ENCODE results near the gene ANKS3. TPM values are rescaled to one million over a fixed set of nuclear protein-coding genes. Genes with fewer than 3 reads are reported as not detected.

Gene ANKS3
- total and polyA plus RNA-seq, 2 of the 8 experiments (the other 6 are each of a cell fraction or from before 2014, with no cell fraction given): 15.5 to 23.9 TPM

DNA sequence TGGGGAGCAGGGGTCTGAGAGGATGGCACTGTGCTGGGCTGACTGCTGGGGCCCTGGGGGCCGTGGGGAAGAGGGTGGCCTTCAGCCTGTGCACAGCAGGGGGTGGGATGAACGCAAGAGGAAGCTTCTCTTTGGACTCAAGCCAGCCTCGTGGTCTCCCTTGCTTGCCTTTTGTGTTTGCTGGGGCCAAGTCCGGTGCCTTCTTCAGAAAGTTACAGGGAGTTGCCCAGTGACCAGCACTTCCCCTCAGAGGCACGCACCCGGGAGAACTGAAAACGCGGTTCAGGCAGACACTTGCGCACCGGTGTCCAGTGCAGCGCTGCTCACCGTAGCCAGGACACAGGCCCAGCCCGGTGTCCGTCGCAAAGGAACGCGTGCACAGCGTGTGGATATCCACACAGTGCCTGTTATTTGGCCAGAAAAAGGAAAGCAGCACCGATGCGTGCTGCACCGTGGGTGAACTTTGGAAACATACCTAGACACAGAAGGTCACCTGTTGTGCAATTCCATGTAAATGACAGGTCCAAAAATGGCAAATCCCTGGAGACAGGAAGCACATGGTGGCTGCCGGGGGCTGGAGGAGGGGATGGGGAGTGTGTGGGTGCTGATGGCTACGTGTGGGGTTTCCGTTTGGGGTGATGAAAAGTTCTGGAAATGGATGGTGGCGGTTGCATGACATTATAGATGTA, 70.2 kb downstream of the ANKS3 start (continued):
- TF ChIP-seq PHF8 (conservative IDR thresholded peaks at IDR 0.05; ENCODE audit: low read depth, low read length) (no peak), TBP (IDR thresholded peaks at IDR 0.05; ENCODE audit: low read depth, low read length) (no peak), CTBP2 (IDR thresholded peaks at IDR 0.05; ENCODE audit: borderline replicate concordance, insufficient read depth, insufficient read length, low read length) (no peak), GABPA (IDR thresholded peaks at IDR 0.05; ENCODE audit: borderline replicate concordance, insufficient read depth, low read length) (no peak)

Data from H1 (cell line).